HG02885 (cell line): ENCODE data around the gene USP8.
"Not testable (repeated sequence)": the region's sequence is repeated elsewhere in the genome, so short reads cannot be mapped to it uniquely, and the experiment has no call there.

Experiments used
- ATAC-seq: cut with Tn5 transposase; IDR thresholded peaks from one replicate; pipeline ENCODE4 v1.9.1; 2021; ENCODE audit warnings: mild to moderate bottlenecking; ENCODE audit not compliant: unreplicated experiment, poor library complexity

Gene USP8

GRCh38 chr15:50438251-50438650, 14.0 kb downstream of the USP8 start:
- no peak for ATAC-seq

- no peak for ATAC-seq
Observed at GRCh38 chr15:50440932-50441331, 16.7 kb downstream of the USP8 start.

DNA sequence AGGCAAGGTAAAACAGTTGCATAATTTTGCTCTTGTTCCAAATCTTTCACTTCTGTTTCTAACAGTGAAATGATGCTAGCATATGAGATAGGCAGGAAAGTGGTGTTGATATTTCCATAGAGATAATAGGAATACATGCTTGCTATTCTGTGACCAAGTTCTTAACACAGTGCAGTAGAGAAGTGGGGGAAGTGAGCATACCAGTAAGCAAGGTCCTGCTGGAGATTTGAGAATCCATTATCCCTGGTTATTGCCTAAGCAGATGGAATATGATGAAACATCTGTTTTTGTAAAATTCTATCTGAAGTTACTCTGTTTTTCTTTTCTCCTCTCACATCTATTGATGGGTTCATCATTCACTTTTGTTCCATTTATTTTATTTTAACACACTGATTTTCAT, 28.7 kb downstream of the USP8 start:
- ATAC-seq: no peak

- no peak for ATAC-seq
Observed at GRCh38 chr15:50458348-50459112, 34.3 kb downstream of the USP8 start.

DNA sequence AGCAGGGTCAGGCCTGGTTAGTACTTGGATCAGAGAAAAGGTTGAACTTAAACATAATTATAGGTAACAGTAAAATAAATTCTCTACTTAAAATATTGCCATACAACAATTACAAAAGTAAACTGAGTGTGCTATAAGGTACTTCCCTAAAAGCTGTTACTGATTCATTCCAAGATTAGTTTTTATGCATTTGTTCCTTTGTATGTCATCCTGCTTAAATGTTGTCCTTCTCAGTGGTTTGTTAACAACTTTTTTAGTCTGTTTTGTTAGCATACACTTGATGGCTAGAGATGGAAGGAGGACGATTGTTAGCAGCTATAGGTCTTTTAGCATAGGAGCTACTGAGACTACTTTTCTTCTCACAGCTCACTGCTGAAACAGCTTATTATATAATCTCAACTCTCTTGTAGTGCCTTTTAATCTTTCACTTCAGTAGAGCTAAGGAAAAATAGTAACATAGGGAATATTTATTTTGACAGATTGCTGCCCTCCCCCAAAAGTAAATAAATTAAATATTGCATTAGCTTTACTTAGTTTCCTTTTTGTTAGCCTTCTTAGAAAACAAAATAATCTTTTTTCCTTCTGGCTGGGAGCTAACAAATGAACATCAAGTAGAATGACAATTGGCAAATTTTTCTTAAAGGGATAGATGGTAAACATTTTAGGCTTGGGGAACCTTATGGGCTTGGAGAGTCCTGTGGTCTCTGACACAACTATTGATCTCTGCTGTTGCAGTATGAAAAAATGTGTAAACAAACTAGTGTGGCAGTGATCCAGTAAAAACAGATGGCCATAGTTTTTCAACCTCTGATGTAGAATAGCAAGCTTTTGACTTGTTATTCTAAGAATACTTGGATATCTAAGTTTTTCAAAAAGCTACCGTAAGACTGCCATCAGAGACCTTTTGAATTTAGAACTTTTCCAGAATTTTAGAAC, 39.5 kb downstream of the USP8 start:
- ATAC-seq: no peak

- ATAC-seq: no peak
Observed at GRCh38 chr15:50471072-50471471, 46.9 kb downstream of the USP8 start.

GRCh38 chr15:50476143-50476542, 51.9 kb downstream of the USP8 start:
- ATAC-seq: no peak

DNA sequence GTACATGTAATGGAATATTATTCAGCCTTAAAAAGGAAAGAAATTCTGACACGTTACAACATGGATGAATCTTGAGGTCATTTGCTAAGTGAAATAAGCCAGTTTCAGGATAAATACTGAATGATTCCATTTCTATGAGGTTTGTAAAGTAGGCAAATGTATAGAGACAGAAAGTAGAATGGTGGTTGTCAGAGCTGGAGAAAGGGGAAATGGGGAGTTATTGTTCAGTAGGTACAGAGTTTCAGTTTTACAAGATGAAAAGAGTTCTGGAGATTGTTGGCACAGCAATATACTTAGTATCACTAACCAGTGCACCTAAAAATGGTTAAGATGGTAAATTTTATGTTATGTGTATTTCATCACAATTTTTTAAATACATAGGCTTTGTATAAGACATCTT, 60.6 kb downstream of the USP8 start:
- peak; percentile 55 for ATAC-seq

DNA sequence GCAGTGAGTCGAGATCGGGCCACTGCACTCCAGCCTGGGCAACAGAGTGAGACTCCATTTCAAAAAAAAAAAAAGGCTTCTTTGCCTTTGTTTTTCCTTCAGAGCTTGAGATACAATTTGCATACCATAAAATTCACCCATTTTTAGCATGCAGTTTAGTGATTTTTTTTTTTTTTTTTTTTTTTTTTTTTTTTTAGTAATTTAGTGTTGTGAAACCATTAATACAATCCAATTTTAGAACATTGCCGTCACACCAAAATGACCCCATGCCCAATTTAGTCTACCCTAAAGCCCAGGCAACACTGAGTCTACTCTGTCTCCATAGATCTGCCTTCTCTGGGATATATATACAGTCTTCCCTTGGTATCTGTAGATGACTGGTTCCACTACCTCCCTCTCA, 61.2 kb downstream of the USP8 start:
- no peak for ATAC-seq

GRCh38 chr15:50487287-50487686, 63.1 kb downstream of the USP8 start:
- ATAC-seq: no peak

GRCh38 chr15:50493625-50494024, 69.4 kb downstream of the USP8 start:
- ATAC-seq: no peak

DNA sequence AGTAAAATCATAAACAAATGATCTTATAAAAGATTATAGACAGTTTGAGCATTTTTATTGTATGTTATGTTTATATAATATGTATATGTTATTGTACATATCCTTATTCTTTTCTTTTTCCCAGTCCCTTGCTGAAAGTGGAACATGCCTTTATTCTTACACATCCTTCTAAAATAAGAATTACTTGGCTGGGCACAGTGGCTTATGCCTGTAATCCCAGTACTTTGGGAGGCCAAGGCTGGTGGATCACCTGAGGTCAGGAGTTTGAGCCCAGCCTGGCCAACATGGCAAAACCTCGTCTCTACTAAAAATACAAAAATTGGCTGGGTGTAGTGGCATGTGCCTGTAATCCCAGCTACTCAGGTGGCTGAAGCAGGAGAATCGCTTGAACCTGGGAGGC, 70.3 kb downstream of the USP8 start:
- ATAC-seq: not testable (repeated sequence)

GRCh38 chr15:50496692-50497091, 72.5 kb downstream of the USP8 start:
- no peak for ATAC-seq

DNA sequence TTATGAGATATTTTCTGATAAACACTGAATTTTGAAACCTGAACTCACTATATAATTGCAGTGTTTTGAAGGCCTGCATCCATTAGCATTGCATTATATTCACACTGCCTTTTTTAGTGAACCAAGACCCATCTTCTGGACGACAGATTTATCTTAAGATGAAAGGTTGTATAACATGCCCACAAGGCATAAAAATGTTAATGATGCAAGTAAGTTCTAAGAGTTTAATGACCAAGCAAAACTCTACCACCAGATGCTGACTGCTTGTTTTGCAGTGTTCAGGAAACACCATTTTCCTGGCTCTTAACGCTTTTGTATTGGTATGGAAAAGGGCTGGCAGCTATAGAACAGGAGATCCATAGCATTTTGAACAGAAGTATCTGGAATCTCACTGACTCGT, 76.1 kb downstream of the USP8 start:
- ATAC-seq: no peak

GRCh38 chr15:50501815-50502214, 77.6 kb downstream of the USP8 start:
- no peak for ATAC-seq

- no peak for ATAC-seq
Observed at GRCh38 chr15:50503144-50503543, 78.9 kb downstream of the USP8 start.

DNA sequence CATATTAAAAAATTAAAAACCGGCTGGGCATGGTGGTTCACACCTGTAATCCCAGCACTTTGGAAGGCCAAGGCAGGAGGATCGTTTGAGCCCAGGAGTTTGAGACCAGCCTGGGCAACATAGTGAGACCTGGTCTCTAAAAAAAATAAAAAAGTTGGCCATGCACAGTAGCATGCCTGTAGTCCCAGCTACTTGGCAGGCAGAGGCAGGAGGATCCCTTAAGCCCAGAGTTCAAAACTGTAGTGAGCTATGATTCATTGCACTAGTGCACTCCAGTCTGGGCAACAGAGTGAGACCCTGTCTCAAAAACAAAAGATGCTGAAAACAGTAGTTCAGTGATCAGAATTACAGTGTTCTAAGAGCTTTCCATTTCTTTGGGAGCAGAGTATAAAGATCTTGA, 81.5 kb downstream of the USP8 start:
- not testable (repeated sequence) for ATAC-seq

- no peak for ATAC-seq
Observed at GRCh38 chr15:50506121-50506520, 81.9 kb downstream of the USP8 start.

GRCh38 chr15:50513001-50513400, 88.8 kb downstream of the USP8 start:
- ATAC-seq: no peak

DNA sequence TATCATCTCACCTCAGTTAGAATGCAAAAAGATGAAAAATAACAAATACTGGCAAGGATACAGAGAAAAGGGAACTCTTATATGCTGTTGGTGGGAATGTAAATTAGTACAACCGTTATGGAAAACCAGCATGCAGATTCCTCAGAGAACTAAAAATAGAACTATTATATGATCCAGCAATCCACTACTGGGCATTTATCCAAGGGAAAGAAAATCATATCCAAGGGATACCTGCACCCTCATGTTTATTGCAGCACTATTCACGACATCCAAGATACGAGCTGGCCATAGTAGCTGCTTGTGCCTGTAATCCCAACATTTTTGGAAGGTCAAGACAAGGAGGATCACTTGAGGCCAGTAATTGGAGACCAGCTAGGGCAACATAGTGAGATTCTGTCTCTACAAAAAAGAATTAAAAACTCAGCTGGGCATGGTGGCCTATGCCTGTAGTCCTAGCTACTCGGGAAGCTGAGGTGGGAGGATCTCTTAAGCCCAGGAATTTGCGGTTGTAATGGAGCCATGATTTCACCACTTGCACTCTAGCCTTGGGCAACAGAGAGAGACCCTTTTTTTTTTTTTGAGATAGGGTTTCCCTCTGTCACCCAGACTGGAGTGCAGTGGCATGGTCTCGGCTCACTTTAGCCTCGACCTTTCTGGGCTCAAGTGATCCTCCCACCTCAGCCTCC, 95.7 kb downstream of the USP8 start:
- ATAC-seq: no peak

GRCh38 chr15:50523851-50524251, 99.6 kb downstream of the USP8 start:
- ATAC-seq: no peak
